Activated gamma-delta T cell treated with anti-CD3 and anti-CD28 coated beads, Interleukin-2, amount 50 U/mL, for 16 hours (primary cell): ENCODE data around the gene RAB11FIP3.

Experiments used
- DNase-seq: peaks from one replicate; pipeline ENCODE4 v3.0.0-alpha.2; 2020; ENCODE audit warnings: low read depth

RAB11FIP3 gene

DNA sequence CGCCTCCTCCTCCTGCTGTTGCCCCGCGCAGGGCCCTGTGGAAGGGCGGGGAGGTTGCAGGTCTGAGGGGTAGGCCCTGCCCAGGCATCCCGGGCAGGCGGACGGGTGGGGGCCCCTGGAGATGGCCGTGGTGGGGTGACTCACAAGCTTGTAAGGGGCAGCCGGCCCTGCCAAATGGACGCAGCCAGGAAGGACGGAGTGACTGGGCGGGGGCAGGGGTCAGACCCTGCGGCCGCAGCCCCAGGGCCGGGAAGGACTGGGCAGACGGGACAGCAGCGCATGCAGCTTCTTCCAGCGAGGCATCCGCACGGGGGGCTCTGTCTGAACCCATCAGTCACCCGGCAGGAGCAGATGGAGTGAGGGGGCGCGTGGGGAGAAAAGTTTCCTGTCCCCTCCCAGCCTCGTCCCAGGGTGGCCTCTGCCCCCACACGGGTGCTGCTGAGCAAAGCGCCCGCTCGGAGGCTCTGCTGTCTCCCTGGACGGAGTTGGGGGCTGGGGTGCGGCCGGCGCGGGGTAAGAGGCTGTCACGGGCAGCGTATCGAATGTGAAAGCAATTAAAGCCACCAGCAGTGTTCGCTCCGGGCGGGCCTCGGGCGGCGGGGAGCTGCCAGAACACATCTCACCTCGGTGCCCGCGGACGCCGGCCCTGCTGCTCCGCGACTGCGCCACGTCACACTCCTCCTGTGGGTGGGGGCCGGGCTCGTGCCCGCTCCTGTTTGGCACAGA, 129.4 kb downstream of the RAB11FIP3 start:
- no peak for DNase-seq

DNA sequence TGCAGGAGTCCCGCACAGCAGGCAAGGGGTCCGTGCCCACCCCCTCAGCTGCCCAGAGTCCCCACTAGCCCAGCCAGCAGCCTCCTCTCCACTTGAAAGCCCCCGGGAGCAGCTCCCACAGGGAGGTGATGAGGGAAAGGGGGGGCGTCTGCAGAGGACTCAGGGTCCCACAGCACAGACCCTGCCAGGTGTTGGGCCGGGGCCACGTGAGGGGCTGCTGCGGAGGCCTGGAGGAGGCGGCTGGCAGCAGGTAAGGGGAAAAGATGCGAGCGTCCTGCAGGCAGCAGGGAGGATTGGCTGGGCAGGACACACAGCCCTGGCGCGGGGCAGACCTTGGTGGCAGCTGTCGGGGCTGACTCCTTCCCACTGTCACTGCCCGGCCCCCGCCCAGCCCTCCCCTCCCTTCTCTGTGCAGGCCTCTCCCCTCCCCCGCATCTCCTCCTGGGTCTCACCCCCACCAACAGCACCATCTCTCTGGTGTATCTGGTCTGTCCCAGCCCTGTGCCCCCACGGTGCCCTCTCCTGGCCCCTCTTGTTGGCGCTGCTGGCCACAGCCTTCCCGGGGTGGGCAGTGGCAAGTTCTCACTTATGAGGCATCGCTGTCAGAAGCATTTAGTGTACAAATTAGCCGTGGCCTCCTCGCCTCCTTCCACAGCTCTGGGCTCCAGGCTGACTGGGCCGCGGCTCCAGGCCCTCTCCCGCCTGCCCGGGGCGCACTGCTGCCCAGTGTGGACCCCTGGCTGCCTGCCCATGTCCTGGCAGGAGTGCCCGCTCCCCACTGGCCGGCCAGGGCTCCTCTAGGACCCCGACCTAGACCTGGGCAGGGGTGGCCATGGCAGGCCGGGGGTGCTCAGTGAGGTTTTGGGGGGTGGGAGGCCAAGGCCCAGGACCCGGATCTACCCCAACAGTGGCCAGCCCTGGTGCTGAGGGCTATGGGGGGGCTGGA, 130.4 kb downstream of the RAB11FIP3 start:
- no peak for DNase-seq

DNA sequence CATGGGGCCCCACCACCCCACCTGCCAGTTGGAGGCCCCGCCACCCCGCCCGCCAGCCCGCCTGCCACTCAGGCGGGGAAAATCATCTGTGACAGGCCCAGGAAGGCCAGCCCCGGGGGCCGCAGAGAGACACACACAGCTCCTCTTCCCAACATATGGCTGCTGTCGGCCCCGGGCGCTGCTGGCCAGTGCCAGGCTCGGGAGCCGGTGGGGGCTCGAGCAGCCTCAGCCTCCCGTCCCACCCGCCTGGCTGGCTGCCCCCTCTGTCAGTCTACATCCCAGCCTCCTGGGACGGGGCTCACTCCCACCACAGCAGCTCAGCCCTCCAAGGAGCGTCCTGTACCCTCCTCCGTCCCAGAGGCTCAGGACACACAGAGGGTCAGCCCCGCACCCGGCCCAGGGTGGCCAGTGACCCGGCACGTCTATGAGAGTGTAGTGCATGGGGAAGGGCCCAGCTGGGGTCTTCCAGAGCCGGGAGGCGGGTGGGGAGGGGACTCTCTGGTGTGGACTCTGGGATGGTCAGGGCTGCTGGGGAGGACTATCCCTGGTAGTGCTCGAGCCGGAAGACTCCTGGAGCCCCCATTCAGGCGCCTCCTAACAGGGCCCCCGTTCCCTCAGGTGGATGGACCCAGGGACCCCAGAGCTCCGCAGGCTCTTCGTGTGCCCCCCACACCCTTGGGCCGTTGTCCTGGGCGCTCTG, 131.2 kb downstream of the RAB11FIP3 start:
- DNase-seq = no peak

DNA sequence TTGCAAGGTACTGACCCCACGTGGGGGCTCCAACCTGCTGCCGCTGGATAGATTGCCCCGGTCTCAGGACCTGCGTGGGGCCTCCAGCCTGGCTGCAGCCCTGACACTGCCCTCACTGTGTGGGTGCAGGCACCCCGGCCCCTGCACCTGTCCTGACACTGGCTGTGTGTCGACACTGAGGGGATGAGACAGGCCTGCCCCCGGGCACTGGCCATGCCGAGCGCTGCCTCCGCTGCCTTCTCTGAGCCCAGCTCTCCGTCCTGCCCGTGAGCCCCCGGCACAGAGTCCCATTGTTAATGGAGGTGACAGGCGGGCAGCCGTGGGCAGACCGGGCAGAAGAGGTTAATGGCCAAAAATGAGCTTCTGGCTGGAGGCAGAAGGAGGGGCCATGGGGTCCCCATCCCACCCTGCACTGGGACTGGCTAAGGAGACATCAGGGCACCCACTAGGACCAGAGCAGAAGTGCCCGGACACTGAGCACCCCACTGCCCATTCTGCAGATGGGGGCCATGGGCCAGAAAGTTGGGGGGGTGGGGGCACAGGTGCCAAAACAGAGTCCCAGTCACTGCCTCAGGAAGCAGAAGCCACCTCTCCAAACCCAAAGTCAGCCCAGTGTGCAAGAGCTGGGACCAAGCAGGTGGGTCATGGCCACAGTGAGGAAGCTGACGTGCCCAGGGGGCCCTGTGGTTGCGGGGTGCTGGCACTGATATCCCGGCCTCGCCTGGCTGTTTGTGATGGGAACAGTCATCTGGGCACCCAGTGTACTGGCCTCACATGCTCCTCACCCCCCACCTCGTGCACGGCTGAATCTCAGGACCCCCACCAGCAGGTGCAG, 132.2 kb downstream of the RAB11FIP3 start:
- DNase-seq = no peak

DNA sequence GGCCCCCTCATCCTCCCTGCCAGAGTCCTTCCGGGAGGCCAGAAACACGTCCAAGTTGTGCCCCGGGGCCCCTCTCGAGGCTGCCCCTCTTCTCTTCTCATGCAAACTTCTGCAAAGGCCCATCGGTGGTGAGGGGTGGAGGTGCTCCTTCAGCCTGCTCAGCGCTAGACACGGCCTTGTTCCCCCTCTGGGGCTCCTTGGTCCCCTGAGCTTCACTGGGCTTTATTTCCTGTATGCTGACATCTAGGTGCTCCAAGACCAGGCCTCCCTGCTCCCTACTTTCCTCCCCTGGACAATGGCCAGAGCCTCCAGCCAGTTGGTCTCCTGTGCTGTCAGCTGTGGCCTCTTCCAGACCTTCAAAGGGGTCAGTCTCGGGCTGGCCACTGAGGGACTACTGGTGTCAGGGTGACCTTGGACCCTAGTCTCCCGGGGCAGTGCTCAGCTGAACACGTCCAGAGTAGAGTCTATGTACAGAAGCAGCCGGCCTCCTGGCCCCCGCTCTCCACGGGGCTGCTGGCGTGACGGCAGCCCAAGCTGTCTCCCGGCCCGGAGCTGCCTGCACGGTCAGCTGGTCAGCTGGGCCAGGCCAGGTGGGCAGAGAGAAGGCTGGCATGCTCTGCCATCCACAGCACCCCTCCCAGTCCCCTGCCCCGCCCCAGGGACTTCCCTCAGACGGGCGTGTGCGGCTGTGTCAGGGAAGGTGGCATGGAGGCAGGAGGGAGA, 133.0 kb downstream of the RAB11FIP3 start:
- no peak for DNase-seq

DNA sequence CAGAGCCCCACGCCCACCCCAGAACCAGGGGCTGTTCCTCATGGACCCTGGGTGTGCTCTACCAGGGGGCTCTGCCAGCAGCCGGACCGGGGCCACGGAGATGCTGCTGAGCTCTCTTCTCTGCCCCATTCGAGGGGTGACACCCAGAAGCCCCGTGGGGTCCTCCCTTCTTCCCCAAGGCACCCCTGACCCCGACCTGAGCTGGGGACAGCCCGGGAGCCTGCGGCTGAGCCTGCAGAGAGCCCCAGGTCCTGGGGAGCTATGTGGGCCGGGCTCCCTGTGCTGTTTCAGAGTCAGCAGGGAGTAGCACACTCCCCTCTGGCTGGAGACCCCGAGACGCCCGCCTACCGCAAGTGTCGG, 133.6 kb downstream of the RAB11FIP3 start:
- no peak for DNase-seq

DNA sequence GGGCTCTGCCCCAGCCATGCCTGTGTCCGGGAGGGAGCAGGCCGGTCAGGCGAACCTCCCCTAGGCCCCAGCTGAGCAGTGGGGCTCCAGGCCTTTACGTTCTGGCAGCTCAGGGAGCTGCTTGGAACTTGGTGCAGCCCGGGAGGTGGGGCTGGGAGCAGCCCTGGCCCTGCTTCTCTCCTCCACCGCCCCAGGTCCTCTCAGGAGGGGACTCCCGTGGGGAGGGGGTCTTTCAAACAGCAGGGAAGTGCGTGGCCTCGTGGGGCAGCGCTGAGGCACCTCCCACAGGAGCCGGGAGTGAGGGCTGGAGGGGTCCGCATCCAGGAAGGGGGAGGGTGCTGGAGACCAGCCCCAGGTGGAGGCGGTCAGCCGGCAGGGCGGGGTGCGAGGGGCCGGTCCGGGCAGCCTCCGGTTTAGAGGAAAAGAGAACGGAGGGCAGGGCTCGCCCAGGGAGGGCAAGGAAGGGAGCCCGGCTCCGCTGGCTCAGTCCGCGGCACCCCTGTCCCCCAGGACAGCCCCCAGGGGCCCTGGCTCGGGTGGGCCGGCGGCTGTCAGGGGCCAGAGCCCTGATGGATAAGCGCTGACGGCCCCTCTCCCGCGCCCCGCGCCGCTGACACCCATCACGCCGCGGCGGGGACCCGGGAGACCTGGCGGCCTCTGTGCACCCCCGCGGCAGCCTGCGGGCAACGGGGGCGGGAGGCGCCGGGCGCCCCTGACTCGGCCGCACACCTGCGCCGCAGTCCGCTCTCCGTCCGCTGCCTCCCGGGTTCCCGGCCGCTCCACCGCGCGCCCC, 134.2 kb downstream of the RAB11FIP3 start:
- DNase-seq = no peak

DNA sequence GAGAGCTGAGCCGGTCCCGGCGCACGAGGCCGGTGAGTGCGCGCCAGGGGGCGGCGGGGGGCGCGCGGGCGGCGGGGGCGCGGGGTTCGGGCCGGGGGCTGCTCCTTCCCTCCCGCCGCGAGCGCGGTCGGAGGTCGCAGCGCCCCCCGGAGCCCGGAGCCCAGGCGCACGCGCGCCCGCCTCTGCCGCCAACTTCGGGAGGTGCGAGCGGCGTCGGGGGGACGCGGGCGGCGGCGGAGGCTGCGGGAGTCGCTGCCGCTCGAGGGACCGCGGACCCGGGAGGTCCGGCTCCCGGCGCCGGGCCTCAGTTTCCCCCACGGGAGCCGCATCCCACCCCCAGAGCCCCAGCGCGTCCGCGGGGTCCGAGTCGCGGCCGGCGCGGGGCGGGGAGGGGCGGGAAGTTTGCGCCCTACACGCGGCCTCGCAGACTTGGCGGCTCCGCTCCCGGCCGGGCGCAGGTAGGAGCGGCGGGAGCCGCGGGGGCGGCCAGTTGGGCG, 134.8 kb downstream of the RAB11FIP3 start, which contains the start of gene PRR35:
Gene PRR35, plus strand, starts transcription at position 191 of the 497 bp plus-strand sequence. CDS start 2,901 bp downstream, outside the sequence.
- DNase-seq = no peak

DNA sequence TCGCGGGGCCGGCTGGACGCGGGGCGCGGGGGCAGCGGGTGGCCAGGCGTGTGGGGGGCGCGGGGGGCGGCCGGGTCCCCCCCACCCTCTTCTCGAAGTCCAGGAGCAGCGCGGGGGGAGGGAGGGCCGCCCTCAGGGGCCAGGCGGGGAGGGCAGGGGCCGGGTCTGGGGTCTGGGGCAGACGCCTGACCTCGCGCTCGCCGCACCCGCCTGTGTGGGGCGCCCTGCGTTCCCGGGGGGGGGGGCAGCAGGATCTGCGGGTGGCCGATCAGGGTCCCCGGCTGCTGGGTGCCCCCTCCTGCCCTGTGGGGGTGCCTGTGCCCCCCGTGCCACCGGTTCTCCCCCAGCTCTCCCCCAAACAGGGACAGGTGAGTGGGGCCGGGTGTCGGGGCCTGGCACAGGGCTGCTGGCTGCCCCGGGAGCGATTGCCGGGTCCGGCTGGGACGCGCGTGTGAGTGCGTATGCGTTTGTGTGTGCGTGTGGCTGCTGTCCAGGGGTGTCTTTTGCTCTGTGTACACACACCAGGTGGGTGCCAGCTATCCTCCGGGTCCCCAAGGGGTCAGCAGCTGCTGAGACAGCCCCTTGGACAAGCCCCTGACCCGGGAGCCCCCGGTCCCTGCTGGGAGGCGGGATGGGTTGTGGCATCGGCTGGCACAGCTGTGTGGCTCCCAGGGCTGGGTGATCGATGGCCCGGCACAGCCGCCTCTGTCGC, 135.4 kb downstream of the RAB11FIP3 start:
- no peak for DNase-seq

DNA sequence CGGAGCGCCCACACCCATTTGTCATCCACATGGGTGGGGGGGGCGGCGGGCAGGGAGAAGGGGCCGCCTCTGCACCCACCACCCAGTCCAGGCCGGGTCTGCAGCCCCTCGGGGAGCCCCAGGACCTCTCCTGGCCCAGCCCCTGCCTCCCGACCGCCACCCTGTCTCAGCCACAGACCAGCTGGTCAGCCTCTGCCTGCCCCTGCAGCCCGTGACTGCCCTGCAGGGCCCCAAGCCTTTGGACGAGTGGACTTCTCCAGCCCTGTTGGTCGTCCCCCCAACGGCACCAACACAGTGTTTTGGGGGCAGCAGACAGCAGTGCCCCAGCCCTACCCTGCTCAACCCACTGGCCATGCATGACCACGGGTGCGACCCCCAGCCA, 136.0 kb downstream of the RAB11FIP3 start:
- no peak for DNase-seq

DNA sequence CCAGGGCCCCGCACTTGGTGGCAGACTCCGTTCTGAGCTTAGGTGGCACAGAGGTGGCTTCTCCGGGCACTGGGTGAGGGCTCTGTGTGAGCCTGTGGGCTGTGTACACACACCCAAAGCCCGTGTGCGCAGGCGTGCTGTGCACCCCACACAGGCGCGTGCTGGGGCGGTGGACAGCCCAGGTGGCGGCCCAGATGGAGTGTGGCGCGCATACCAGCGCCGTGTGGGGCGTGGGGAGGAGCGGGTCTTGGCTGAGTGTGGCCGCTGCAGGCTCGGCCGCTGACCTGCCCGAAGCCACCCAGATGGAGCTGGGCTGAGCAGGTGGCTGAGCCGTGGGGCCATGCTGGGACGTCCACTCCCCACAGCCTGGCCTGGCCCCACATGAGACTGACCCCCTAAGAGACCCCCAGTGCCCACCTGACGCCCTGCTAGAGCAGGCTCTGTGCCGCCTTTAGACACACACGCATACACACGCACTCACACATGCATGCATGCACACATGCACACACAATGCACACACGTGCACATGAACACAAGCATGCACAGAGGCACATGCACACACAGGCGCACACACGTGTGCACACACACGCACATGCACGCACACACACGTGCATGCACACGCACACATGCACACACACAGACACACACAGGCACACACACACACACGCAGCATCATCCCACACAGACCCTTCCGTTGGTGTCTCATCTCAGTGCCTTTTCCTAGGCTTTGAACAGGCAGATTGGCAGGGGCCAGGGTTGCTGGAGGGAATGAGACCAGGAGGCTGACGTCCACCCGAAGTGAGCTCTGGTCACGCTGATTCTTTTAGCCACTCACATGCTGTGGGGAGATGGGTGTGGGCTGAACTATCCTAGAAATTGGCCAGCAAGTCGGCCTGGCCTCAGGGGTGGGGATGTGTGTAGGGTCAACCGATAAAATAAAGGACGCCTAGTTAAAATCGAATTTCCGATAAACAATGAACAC, 136.8 kb downstream of the RAB11FIP3 start:
- DNase-seq = no peak

DNA sequence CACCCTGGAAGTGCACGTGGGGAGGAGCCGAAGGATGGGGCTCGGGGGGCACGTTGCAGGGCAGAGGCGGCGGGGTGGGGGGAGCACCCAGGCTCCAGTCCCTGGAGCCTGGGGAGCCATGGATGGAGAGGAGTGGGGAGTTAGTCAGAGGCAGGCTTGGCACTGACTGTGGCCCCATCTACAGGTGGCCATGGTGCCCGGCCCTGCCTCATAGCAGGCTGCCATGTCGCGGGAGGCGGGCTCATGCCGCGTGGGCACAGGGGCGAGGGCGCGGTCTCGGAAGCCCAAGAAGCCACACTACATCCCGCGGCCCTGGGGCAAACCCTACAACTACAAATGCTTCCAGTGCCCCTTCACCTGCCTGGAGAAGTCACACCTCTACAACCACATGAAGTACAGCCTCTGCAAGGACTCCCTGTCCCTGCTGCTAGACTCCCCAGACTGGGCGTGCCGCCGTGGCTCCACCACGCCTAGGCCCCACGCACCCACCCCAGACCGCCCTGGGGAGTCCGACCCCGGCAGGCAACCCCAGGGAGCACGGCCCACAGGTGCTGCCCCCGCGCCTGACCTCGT, 137.7 kb downstream of the RAB11FIP3 start:
- DNase-seq = no peak

DNA sequence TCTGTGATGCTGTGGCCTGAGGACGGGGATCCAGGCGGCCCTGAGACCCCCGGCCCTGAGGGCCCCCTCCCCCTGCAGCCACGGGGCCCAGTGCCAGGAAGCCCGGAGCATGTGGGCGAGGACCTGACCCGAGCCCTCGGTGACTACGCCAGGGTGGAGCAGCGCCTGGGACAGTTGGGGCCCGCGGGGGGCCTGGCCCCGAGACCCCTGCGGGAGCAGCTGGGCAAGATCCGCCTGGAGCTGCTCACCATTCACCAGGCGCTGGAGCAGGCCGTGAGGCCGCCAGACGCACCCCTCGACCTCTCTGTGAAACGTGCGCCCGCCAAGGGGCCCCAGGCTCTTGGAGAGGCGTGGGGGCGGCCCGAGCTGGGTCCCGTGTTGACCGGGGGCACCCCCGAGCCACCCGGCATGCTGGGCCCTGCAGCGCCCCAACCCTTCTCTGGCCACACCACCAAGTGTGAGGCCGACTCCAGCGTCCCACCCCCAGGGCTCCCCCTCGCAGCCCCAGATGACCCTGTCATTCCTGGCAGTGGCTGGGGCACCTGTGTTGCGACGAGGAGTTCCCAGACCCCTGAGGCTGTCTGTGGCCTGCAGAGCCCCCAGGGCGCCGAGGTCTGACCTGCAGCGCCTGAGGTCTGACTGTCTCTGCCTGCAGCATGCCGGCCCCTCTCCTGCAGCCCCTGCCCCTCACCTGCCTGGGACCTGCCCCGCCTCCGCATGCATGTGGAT, 139.4 kb downstream of the RAB11FIP3 start:
- DNase-seq = no peak

DNA sequence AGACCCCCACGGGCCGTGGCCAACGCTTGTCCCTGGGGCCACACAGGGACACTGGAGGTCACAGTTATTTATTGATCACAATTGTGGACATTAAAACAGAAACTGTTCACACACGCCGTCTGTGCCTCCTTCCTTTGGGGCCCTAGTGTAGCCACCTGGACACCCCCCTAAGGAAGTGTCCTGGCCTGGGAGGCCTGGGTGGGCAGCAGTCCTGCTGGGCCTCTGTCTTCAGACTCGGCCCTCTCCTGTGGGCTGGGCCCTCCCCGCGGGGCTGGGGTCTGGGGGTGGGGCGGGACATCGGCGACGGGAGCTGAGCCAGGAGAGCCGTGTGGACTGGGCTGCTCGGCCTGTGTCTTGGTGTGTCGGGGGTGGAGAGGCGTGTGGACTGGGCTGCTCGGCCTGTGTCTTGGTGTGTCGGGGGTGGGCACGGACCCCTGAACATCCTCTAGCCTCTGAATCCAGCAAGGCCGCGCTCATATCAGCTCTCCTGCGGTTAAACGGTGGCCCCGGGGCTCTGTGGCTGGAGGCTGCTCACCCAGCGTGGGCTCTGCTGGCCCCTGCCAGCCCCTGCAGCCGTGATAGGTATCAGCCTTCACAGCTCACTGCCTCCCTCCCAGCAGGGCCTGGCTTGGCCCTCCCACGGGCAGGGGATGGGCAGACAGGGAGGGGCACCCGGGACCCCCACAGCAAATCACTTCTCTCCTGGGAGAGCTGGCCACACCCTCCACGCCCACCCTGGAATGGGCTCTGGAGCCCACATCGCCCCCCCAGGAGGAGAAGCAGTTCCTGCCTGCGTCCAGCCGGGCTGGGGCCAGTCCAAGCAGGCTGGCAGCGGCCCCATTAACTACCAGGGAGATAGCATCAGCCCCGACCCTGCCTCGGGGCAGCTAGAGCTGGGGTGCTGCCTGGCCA, 140.2 kb downstream of the RAB11FIP3 start:
- DNase-seq = no peak

DNA sequence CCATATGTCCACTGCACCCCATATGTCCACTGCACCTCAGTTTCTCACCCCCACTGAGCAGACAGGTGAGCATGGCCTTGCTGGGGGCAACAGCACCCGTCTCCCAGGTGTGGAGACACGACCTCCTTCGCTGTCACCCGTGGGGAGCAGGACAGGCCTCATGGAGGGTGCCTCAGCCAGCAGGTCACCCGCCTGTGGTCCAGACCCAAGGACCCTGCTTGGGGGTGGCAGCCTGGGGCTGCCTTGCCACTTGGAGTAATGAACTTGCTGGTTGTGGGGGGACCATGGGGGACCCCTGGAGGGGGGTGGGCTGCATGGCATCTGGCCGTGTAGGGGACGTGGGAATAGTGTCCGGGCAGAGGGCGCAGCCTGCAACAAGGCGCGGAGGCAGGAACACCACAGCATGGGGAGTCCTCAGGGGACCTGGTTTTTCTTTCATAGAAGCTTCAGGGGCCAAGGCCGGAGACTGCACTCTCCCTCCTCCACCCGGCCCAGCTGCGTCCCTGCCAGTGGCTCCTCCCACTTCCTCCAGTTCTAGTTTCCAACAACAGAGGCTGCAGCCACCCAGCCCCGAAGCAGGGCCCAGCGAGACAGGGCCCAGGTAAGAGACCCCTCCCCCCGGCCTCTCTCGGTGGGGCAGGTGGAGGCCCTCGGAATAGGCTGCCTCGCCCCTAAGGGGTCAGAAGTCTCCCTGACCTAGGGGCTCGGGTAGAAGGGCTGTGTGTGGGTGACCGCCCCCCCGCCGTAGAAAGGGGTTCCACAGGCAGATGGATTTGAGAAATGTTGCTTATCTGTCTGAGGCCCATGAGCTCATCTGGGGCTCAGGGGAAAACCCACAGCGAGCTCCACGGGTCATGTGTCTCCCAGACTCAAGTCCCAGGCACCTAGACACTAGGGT, 141.3 kb downstream of the RAB11FIP3 start, which contains the start of gene NHLRC4:
Gene NHLRC4, plus strand, starts transcription at position 531 of the 898 bp plus-strand sequence. CDS start 1,043 bp downstream, outside the sequence.
- no peak for DNase-seq
